Nucleus accumbens (tissue), 56 donors: ENCODE measurements around the gene NR6A1.
A peak's percentile ranks its signal among the peaks of the same experiment; 100 is the strongest.
"Not testable (repeated sequence)": the region's sequence is repeated elsewhere in the genome, so short reads cannot be mapped to it uniquely, and the experiment has no call there.

ENCODE experiments used
- DNase-seq, 56 donors: peaks; one replicate each; lab custom pipeline; 2025; lab: John Stamatoyannopoulos, UW

NR6A1 gene

GRCh38 chr9:124779368-124780059, 8.4 kb upstream of the NR6A1 start:
- no peak for DNase-seq

DNA sequence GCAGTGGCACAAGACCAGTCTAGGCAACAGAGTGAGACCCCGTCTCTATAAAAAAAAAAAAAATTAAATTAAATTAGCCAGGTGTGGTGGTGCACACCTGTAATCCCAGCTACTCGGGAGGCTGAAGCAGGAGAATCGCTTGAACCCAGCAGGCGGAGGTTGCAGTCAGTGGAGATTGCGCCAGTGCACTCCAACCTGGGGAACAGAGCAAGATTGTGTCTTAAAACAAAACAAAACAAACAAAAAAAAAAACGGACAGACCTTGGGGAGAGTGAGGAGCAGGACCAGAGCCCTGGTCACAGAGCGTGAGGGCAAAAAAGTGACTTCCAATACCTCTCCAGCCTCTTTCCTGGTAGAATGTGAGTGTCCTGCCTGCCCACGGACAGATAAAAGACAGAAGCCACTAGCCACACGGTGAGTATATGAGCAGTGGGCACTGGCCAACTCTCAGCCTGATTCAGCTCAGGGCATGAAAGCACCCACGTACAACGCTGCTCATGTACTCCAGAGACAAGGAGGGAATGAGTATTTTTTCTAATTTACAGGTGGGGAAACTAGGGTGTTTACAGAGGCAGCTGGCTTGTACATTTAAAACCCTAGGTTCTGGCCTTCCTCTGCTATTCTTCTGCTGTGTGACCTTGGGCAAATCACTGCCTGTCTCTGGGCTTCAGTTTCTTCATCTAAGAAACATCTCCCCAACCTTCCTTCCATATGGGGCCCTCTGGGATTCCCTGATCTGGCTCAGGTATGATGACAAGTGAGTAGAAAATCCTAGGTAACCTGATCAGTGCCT, 7.7 kb upstream of the NR6A1 start:
- DNase-seq = no peak

DNA sequence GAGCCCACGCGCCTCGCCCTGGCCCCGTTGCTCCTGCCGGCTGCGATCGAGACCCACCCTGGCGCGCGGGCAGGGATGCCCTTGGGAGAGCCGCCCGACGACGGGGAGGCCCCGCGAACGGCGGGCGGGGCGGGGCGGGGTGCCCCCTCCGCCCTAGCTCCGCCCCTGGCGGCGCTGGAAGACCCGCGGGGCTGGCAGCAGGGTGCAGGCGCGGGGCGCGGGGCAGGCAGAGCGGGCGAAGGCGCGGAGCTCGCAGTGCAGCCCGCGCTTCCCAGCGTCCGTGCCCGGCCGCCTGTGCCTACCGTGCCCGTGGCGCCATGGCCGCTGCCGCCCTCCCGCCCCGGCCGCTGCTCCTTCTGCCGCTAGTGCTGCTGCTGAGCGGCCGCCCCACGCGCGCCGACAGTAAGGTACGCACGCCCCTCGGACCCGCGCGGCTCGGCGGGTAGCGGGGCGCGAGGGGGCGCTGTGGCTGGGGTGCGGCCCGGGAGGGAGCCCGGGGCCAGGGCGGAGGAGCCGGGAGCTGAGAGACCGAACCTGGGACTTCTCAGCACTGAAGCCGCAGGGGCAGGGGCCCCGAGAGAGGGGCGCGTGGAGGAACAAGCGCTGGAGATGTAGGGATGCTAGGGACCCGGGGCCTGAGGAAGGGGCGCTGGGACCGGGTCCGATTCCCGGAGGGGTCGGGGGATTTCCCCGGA, 6.0 kb upstream of the NR6A1 start, which contains the start of gene OLFML2A:
Gene OLFML2A (plus strand): TSS at position 180 of the 695 bp plus-strand sequence. CDS start 138 bp downstream, at position 318.
- DNase-seq = peak in 1 of 56 donors; percentile 16

- DNase-seq = no peak
Observed at GRCh38 chr9:124776618-124776953, 5.5 kb upstream of the NR6A1 start.

GRCh38 chr9:124774129-124774978, 3.2 kb upstream of the NR6A1 start:
- DNase-seq = peak in 52 of 56 donors; percentile 23 to 90 (median 62)

- no peak for DNase-seq
Observed at GRCh38 chr9:124773473-124774128, 2.5 kb upstream of the NR6A1 start.

DNA sequence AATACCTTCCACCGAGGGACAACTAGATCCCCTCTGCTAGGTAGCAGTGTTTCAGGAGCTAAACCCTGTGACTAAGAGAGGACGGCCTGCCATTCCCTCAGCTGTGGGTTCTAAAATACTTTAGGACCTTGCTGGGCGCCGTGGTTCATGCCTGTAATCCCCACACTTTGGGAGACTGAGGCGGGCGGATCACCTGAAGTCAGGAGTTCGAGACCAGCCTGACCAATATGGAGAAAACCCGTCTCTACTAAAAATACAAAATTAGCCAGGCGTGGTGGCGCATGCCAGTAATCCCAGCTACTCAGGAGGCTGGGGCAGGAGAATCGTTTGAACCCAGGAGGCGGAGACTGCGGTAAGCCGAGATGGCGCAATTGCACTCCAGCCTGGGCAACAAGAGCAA, 1.8 kb upstream of the NR6A1 start:
- not testable (repeated sequence) for DNase-seq

GRCh38 chr9:124771867-124772679, 962 bp upstream of the NR6A1 start:
- peak in 46 of 56 donors; percentile 18 to 76 (median 45) for DNase-seq

DNA sequence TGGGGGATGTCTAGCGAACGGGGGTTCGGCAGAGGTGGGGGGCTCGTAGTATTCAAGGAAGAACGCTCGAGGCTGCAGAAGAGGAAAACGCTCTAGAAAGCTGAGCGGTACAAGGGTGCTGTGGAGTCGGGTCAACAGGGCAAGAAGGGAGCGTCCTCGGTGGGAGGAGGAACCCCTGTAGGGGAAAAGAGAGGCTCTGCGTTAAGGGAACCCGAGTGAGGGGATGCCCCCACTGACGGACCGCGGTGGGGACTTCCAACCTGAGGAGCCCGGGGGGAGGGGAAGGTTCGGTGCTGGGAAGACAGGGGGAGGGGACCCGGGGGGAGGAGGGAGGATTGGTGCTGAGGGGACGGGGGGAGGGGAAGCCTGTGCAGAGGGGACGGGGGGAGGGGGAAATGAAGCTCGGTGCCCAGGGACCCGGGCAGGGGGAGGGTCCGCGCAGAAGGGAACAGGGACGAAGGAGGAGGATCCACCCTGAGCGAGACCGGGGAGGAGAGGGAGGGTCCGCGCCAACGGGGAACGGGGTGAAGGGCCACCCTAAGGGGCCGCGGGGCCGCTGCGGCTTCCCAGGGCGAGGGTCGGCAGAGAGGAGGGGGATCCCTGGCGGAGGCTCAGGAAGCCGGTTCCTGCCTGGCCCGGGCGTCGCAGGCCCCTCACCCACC, 621 bp downstream of the NR6A1 start:
- peak in 4 of 56 donors; percentile 8 to 24 (median 17) for DNase-seq

DNA sequence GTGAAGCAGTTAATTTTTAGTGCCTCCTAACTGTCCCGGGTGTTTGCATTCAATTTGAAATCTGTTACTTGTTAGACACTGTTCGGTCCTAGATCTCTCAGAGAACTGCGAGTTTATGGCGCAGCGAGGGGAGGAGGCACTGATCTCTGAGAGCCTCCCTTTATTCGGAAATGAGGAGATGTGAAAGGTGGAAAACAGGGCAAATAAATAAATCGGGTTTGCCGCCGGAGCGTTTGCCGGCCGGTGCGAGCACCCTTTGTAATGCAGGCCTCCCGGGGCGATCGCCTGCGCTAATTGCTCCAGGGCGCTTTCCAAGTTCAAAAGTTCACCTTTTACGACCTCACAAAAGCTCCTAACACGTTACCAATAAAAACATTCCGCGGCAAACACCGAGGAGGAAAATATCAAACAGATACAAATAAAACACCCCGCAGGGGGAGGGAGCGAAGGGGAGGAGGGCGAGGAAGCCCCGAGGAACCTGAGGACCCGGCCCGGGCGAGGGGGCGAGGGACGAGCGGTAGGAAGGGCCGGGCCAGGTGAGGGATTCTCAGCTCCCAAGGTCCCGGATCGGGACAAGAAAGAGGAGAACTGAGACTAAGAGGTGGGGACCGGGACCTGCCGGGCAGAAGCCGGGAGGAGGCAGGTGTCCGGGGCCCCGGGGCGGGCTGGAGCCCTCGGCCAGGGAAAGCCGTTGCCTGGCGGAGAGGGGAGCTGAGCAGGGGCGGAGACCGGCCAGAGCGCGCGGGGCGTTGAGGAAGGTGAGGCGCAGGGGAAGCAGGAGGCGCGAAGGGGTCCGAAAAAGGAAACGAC, 1.4 kb downstream of the NR6A1 start:
- peak in 1 of 56 donors; percentile 14 for DNase-seq

DNA sequence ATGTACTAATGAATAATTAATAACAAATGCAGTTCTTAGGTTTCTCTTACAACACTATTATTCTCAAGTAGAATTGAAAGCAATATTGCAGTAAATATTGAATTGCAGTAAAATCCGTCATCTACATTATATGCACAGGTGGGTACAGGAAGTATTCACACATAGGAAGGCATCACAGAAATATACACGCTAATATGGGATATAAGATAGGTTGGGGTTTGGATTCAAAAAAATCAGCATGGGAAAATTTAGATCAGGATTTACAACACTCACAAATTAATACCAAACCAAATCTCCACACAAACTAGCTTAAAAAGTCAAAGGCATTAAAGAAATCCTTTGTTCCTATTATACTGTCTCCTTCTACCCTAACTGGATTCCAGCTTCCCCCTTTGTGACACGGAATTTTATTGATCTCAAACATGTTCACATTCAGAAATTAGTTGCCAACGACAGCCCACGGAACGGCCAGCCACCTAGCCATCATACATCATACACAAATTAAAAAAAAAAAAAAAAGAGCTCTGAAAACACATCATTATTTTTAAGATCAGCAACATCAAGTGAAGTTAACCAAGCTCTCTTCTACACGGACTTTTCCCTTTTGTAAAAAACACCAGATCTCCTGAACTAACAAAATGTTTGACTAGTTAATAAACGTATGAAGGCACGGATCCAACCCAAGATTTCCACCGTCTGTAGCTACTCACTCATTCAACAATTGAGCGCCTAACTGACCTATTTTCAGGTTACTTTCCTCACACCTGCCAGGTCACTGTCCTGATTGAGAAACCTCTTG, 2.2 kb downstream of the NR6A1 start:
- no peak for DNase-seq

- no peak for DNase-seq
Observed at GRCh38 chr9:124768334-124768733, 2.8 kb downstream of the NR6A1 start.

DNA sequence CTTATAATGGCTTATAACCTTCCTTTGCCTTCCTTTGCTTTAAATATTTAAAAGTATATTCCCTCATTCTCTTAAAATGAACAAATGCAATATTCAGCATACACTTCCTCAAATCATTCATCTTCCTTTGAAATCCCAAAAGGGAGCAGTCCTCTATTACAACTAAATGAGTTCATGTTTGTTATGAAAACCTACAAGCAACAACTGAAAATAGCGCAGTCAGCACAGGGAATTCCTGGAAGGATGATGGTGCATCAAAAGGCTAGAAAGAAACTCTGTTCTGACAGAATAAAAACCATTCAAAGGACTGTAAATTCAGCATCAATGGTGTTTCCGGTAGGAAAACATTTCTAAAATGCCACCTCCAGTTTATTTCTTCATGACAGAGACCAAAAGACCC, 3.3 kb downstream of the NR6A1 start:
- no peak for DNase-seq

DNA sequence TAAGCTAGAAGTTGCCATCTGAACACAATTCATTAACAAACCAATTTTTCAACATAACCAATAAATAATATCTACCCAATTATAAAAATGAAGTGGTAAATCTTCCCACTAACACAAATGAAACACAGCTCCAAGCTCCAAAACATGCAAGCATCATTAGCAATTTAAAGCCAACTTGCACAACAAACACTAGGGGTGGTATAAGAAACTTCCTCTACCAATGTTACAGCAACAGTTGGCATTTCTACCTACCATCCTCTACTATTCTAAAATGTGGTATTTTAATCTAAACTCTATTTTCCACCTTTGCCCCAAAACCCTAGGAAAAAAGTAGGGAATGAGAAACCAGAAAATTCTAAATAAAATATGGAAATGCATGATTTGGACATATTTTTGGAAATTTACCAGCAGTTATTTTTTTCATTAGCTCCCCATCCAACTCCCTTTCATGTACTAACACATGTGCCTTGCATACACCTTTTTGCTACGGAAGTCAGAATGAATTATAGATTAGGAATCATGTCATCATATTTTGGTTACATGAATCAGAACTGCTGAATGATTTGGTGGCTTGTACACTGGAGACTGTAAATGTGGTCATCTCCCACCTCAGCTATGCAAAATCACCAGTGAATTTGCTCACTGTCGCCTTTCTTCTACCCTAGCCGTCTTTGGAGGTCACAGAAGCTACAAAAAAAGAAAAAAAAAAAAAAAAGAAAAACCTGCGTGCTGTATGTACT, 4.1 kb downstream of the NR6A1 start:
- DNase-seq = no peak

DNA sequence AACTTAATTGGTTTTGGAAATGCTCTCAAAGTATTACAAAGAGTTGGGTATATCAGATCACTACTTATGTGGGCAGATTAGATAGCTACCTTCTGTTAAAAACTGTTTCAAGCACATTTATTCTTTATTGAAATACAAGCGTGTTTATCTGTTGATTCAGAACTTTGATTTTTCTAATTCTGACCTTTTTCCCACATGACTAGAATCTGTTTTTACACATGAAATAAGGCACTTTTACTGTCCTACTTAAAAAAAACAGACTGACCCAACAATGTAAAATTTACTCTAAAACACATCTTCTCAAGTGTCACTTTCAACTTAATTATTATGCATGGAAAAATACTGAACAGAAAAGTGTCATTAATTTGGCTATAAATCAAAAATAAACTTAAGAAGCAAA, 4.8 kb downstream of the NR6A1 start:
- no peak for DNase-seq

DNA sequence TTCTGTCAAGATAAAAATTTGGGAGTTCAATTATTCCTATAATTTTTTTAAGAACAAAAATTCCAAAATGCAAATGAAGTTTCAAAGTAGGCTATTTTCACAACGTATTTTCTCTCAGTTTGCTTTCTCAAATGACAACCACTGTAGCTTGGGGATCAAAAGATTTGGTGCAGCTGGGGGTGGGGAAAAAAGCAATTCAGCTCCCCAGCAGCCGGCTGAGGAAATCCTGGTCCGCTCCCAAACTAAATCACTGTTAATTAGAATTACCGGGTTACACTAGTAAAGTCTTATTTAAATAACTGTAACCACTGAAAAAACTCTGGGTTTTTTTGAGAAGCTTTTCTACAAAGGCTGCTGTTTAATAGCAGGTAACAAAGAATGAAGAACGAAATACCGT, 5.7 kb downstream of the NR6A1 start:
- no peak for DNase-seq
